GM23338 (cell line): ENCODE results near the gene MYOZ1. TPM values are rescaled to one million over a fixed set of nuclear protein-coding genes. Genes with fewer than 3 reads are reported as not detected.

Experiments used
- ATAC-seq: fragments of 200-7000 bp; cut with Tn5 transposase; 3 replicates; pipeline ENCODE4 v1.9.1; 2020
- DNase-seq: peaks from one replicate; pipeline ENCODE4 v3.0.0-alpha.2; 2015; ENCODE audit warnings: low spot score
- H2AFZ ChIP-seq: fragments of 200-600 bp; sonication (generic); 2 replicates; pipeline ENCODE4 v1.8.0; 2016; ENCODE audit warnings: antibody characterized with exemption, mild to moderate bottlenecking, moderate library complexity
- H3F3A ChIP-seq: fragments of 200-600 bp; sonication (generic); replicated peaks from 2 replicates; pipeline ENCODE4 v1.8.0; 2017; ENCODE audit warnings: antibody characterized with exemption, mixed run types, low read depth
- H3K27ac ChIP-seq: fragments of 200-600 bp; sonication (generic); 2 replicates; pipeline ENCODE4 v1.6.1; 2016; ENCODE audit warnings: low read depth
- H3K27me3 ChIP-seq: fragments of 200-600 bp; sonication (generic); 2 replicates; pipeline ENCODE4 v1.8.0; 2016; ENCODE audit warnings: mild to moderate bottlenecking, mixed run types, moderate library complexity; ENCODE audit not compliant: insufficient read depth
- H3K36me3 ChIP-seq: fragments of 200-600 bp; sonication (generic); 2 replicates; pipeline ENCODE4 v1.8.0; 2016; ENCODE audit warnings: mild to moderate bottlenecking; ENCODE audit not compliant: insufficient read depth
- H3K4me1 ChIP-seq: fragments of 200-600 bp; sonication (generic); 2 replicates; pipeline ENCODE4 v1.8.0; 2016; ENCODE audit warnings: mild to moderate bottlenecking, moderate library complexity; ENCODE audit not compliant: insufficient read depth
- H3K4me2 ChIP-seq: fragments of 200-600 bp; sonication (generic); 2 replicates; pipeline ENCODE4 v1.7.1; 2017; ENCODE audit warnings: mixed run types
- H3K4me3 ChIP-seq: fragments of 200-600 bp; sonication (generic); 2 replicates; pipeline ENCODE4 v1.6.1; 2016; ENCODE audit warnings: mixed run types
- H3K79me2 ChIP-seq: fragments of 200-600 bp; sonication (generic); replicated peaks from 2 replicates; pipeline ENCODE4 v1.8.0; 2017; ENCODE audit warnings: mild to moderate bottlenecking; ENCODE audit not compliant: insufficient read depth
- H3K9me2 ChIP-seq: fragments of 200-600 bp; sonication (generic); 2 replicates; pipeline ENCODE4 v1.8.0; 2017; ENCODE audit not compliant: insufficient read depth
- H4K20me1 ChIP-seq: fragments of 200-600 bp; sonication (generic); replicated peaks from 2 replicates; pipeline ENCODE4 v1.8.0; 2017; ENCODE audit warnings: mild to moderate bottlenecking; ENCODE audit not compliant: insufficient read depth
- H3K27ac Mint-ChIP-seq: 2 replicates; pipeline ENCODE4 v1.8.0; 2020; ENCODE audit warnings: inconsistent platforms, mild to moderate bottlenecking, moderate library complexity, mixed read lengths
- H3K27me3 Mint-ChIP-seq: 3 replicates; pipeline ENCODE4 v1.8.0; 2022; ENCODE audit warnings: low read depth, mild to moderate bottlenecking, moderate library complexity, mixed read lengths, inconsistent platforms; ENCODE audit not compliant: insufficient read depth, poor library complexity
- H3K36me3 Mint-ChIP-seq: 3 replicates; pipeline ENCODE4 v1.8.0; 2021; ENCODE audit warnings: low read depth, mild to moderate bottlenecking, inconsistent platforms, moderate library complexity, mixed read lengths
- H3K4me1 Mint-ChIP-seq: 3 replicates; pipeline ENCODE4 v1.8.0; 2020; ENCODE audit warnings: mild to moderate bottlenecking, inconsistent platforms, mixed read lengths
- H3K4me3 Mint-ChIP-seq: 3 replicates; pipeline ENCODE4 v1.8.0; 2021; ENCODE audit warnings: moderate library complexity, mild to moderate bottlenecking, inconsistent platforms, mixed read lengths
- H3K9me3 Mint-ChIP-seq: 3 replicates; pipeline ENCODE4 v1.8.0; 2020; ENCODE audit warnings: moderate library complexity, mild to moderate bottlenecking, inconsistent platforms, mixed read lengths
- CREB1 ChIP-seq: fragments of 250-450 bp; sonication (Bioruptor Pico); IDR thresholded peaks from 2 replicates; pipeline ENCODE4 v1.5.0; 2020; ENCODE audit warnings: low read depth, mild to moderate bottlenecking, moderate library complexity
- EZH2 ChIP-seq: fragments of 200-600 bp; sonication (generic); IDR thresholded peaks from one replicate; pipeline ENCODE4 v1.8.0; 2017; ENCODE audit warnings: antibody characterized with exemption, mild to moderate bottlenecking, low read depth; ENCODE audit not compliant: unreplicated experiment
- EZH2phosphoT487 ChIP-seq: fragments of 200-600 bp; sonication (generic); IDR thresholded peaks from one replicate; pipeline ENCODE4 v1.8.1; 2018; ENCODE audit warnings: antibody characterized with exemption; ENCODE audit not compliant: unreplicated experiment
- JUNB ChIP-seq: IDR thresholded peaks from one replicate; pipeline ENCODE4 v1.6.1; 2016; ENCODE audit warnings: antibody characterized with exemption; ENCODE audit not compliant: unreplicated experiment
- NANOG ChIP-seq: IDR thresholded peaks from 2 replicates; pipeline ENCODE4 v1.6.1; 2016; ENCODE audit warnings: antibody characterized with exemption, borderline replicate concordance
- POLR2AphosphoS5 ChIP-seq: IDR thresholded peaks from 2 replicates; pipeline ENCODE4 v1.6.1; 2016; ENCODE audit warnings: antibody characterized with exemption, low read depth
- STAT1 ChIP-seq: IDR thresholded peaks from one replicate; pipeline ENCODE4 v1.6.1; 2016; ENCODE audit warnings: antibody characterized with exemption; ENCODE audit not compliant: unreplicated experiment
- ZNF331 ChIP-seq: fragments of 250-450 bp; sonication (Bioruptor Pico); IDR thresholded peaks from 2 replicates; pipeline ENCODE4 v1.5.0; 2020; ENCODE audit warnings: low read depth, mild to moderate bottlenecking, moderate library complexity
- polyA plus RNA-seq: library from polyadenylated mRNA; unstranded; fragments of >200 nt; fragmentation: Nextera tagmentation; extraction: Ambion mirVana; gene quantifications from 2 replicates; pipeline ENCODE4 v1.2.1, GENCODE V29; 2016
- total RNA-seq: library from RNA; depleted of rRNA; stranded (reverse); fragments of >200 nt; shearing (Covaris generic); gene quantifications from 2 replicates; pipeline ENCODE4 v1.2.3, GENCODE V29; 2014
- TF ChIP-seq, protein P1 (sequence below): IDR thresholded peaks from one replicate; pipeline ENCODE4 v1.6.1; 2018; ENCODE audit warnings: antibody characterized with exemption; ENCODE audit not compliant: unreplicated experiment
- TF ChIP-seq, protein P2 (sequence below): IDR thresholded peaks from 2 replicates; pipeline ENCODE4 v1.6.1; 2016; ENCODE audit warnings: antibody characterized with exemption
- TF ChIP-seq, protein P3 (sequence below): fragments of 250-450 bp; sonication (Bioruptor Pico); IDR thresholded peaks from 2 replicates; pipeline ENCODE4 v1.5.0; 2020; ENCODE audit warnings: mild to moderate bottlenecking, moderate library complexity
- TF ChIP-seq, protein P4 (sequence below), 2 experiments: fragments of 200-600 bp in 1 of 2; sonication (generic) in 1 of 2; conservative IDR thresholded peaks; 2 replicates each; pipeline versions ENCODE4 v1.5.1 to v1.6.1; 2016 to 2017; ENCODE audit warnings: antibody characterized with exemption in 2 of 2, low read depth in 2 of 2, mild to moderate bottlenecking in 2 of 2, moderate library complexity in 1 of 2

MYOZ1 gene
- total and polyA plus RNA-seq, 2 experiments from 2014 or later, result 2.4 to 2.7 TPM

DNA sequence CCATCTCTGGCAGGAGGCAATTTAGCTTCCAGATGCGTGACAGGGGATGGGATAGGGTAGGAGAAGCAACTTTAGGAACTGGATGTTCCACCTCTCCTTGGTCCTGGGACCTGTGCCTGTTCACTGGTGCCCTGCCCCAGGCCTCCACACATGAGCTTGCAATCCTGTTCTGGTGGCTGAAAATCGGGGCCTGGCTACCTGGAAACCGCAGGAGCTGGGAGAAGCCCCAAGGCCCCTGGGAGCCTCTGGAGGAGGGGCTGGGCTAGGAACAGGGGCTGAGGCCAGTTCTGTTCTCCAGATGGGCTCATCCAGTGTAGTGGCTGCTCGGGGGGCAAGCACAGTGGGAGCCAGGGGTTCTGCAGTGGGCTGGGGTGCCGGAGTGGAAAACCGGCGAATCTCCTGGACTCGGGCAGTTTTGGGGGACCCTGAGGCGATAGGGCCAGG, 5.3 kb upstream of the MYOZ1 start:
- Mint-ChIP-seq H3K36me3 (no peaks in the 10 kb centered on the region; the same call in 2 of the 3 replicates), H3K4me3 (peak overlapping the region; percentile 83), H3K27me3 (peaks cover 11% of the 10 kb centered on the region), H3K4me1 (peaks cover 25% of the 10 kb centered on the region), H3K9me3 (no peaks in the 10 kb centered on the region; the same call in 2 of the 3 replicates), H3K27ac (peak overlapping the region; percentile 84)
- H3K79me2 ChIP-seq, result no peaks in the 10 kb centered on the region
- DNase-seq (peak; percentile 32), ATAC-seq (peak; percentile 8)
- no peaks in the 10 kb centered on the region for H3K9me2 ChIP-seq
- H3K4me3 ChIP-seq, result peak overlapping the region; percentile 96
- TF ChIP-seq STAT1 (no peak), CREB1 (CRISPR knock-in tag) (no peak), POLR2AphosphoS5 (no peak), ZNF331 (CRISPR knock-in tag) (no peak), NANOG (no peak), EZH2 (no peak), EZH2phosphoT487 (no peak), JUNB (no peak)
- TF ChIP-seq, protein P1, sequence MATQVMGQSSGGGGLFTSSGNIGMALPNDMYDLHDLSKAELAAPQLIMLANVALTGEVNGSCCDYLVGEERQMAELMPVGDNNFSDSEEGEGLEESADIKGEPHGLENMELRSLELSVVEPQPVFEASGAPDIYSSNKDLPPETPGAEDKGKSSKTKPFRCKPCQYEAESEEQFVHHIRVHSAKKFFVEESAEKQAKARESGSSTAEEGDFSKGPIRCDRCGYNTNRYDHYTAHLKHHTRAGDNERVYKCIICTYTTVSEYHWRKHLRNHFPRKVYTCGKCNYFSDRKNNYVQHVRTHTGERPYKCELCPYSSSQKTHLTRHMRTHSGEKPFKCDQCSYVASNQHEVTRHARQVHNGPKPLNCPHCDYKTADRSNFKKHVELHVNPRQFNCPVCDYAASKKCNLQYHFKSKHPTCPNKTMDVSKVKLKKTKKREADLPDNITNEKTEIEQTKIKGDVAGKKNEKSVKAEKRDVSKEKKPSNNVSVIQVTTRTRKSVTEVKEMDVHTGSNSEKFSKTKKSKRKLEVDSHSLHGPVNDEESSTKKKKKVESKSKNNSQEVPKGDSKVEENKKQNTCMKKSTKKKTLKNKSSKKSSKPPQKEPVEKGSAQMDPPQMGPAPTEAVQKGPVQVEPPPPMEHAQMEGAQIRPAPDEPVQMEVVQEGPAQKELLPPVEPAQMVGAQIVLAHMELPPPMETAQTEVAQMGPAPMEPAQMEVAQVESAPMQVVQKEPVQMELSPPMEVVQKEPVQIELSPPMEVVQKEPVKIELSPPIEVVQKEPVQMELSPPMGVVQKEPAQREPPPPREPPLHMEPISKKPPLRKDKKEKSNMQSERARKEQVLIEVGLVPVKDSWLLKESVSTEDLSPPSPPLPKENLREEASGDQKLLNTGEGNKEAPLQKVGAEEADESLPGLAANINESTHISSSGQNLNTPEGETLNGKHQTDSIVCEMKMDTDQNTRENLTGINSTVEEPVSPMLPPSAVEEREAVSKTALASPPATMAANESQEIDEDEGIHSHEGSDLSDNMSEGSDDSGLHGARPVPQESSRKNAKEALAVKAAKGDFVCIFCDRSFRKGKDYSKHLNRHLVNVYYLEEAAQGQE, result no peak
- TF ChIP-seq, protein P2, sequence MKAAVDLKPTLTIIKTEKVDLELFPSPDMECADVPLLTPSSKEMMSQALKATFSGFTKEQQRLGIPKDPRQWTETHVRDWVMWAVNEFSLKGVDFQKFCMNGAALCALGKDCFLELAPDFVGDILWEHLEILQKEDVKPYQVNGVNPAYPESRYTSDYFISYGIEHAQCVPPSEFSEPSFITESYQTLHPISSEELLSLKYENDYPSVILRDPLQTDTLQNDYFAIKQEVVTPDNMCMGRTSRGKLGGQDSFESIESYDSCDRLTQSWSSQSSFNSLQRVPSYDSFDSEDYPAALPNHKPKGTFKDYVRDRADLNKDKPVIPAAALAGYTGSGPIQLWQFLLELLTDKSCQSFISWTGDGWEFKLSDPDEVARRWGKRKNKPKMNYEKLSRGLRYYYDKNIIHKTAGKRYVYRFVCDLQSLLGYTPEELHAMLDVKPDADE, result no peak
- TF ChIP-seq, protein P3, sequence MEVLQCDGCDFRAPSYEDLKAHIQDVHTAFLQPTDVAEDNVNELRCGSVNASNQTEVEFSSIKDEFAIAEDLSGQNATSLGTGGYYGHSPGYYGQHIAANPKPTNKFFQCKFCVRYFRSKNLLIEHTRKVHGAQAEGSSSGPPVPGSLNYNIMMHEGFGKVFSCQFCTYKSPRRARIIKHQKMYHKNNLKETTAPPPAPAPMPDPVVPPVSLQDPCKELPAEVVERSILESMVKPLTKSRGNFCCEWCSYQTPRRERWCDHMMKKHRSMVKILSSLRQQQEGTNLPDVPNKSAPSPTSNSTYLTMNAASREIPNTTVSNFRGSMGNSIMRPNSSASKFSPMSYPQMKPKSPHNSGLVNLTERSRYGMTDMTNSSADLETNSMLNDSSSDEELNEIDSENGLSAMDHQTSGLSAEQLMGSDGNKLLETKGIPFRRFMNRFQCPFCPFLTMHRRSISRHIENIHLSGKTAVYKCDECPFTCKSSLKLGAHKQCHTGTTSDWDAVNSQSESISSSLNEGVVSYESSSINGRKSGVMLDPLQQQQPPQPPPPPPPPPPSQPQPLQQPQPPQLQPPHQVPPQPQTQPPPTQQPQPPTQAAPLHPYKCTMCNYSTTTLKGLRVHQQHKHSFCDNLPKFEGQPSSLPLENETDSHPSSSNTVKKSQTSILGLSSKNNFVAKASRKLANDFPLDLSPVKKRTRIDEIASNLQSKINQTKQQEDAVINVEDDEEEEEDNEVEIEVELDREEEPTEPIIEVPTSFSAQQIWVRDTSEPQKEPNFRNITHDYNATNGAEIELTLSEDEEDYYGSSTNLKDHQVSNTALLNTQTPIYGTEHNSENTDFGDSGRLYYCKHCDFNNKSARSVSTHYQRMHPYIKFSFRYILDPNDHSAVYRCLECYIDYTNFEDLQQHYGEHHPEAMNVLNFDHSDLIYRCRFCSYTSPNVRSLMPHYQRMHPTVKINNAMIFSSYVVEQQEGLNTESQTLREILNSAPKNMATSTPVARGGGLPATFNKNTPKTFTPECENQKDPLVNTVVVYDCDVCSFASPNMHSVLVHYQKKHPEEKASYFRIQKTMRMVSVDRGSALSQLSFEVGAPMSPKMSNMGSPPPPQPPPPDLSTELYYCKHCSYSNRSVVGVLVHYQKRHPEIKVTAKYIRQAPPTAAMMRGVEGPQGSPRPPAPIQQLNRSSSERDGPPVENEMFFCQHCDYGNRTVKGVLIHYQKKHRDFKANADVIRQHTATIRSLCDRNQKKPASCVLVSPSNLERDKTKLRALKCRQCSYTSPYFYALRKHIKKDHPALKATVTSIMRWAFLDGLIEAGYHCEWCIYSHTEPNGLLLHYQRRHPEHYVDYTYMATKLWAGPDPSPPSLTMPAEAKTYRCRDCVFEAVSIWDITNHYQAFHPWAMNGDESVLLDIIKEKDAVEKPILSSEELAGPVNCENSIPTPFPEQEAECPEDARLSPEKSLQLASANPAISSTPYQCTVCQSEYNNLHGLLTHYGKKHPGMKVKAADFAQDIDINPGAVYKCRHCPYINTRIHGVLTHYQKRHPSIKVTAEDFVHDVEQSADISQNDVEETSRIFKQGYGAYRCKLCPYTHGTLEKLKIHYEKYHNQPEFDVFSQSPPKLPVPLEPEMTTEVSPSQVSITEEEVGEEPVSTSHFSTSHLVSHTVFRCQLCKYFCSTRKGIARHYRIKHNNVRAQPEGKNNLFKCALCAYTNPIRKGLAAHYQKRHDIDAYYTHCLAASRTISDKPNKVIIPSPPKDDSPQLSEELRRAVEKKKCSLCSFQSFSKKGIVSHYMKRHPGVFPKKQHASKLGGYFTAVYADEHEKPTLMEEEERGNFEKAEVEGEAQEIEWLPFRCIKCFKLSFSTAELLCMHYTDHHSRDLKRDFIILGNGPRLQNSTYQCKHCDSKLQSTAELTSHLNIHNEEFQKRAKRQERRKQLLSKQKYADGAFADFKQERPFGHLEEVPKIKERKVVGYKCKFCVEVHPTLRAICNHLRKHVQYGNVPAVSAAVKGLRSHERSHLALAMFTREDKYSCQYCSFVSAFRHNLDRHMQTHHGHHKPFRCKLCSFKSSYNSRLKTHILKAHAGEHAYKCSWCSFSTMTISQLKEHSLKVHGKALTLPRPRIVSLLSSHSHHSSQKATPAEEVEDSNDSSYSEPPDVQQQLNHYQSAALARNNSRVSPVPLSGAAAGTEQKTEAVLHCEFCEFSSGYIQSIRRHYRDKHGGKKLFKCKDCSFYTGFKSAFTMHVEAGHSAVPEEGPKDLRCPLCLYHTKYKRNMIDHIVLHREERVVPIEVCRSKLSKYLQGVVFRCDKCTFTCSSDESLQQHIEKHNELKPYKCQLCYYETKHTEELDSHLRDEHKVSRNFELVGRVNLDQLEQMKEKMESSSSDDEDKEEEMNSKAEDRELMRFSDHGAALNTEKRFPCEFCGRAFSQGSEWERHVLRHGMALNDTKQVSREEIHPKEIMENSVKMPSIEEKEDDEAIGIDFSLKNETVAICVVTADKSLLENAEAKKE (CRISPR knock-in tag), result no peak
- TF ChIP-seq, protein P4, sequence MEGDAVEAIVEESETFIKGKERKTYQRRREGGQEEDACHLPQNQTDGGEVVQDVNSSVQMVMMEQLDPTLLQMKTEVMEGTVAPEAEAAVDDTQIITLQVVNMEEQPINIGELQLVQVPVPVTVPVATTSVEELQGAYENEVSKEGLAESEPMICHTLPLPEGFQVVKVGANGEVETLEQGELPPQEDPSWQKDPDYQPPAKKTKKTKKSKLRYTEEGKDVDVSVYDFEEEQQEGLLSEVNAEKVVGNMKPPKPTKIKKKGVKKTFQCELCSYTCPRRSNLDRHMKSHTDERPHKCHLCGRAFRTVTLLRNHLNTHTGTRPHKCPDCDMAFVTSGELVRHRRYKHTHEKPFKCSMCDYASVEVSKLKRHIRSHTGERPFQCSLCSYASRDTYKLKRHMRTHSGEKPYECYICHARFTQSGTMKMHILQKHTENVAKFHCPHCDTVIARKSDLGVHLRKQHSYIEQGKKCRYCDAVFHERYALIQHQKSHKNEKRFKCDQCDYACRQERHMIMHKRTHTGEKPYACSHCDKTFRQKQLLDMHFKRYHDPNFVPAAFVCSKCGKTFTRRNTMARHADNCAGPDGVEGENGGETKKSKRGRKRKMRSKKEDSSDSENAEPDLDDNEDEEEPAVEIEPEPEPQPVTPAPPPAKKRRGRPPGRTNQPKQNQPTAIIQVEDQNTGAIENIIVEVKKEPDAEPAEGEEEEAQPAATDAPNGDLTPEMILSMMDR (conservative IDR thresholded peaks at IDR 0.05; ENCODE audit: low read depth in 2 of 2), result no peak
- H3K36me3 ChIP-seq, result no peaks in the 10 kb centered on the region
- no peaks in the 10 kb centered on the region for H4K20me1 ChIP-seq
- 0 out of 2 replicates have a peak, but pooled peaks cover 6% of the 10 kb centered on the region for H3F3A ChIP-seq
- peak overlapping the region; percentile 98 for H2AFZ ChIP-seq
- peak overlapping the region; percentile 83; the same call in 1 of the 2 replicates for H3K27ac ChIP-seq
- H3K27me3 ChIP-seq, result no peaks in the 10 kb centered on the region
- peaks cover 9% of the 10 kb centered on the region for H3K4me1 ChIP-seq
- H3K4me2 ChIP-seq, result peak overlapping the region; percentile 97
